Cardiac muscle cell (in vitro differentiated cells and primary cell): ENCODE measurements around the gene ZXDB. TPM values are rescaled to one million over a fixed set of nuclear protein-coding genes. Genes with fewer than 3 reads are reported as not detected.
A peak's percentile ranks its signal among the peaks of the same experiment; 100 is the strongest.
"Not testable (repeated sequence)": the region's sequence is repeated elsewhere in the genome, so short reads cannot be mapped to it uniquely, and the experiment has no call there.

Experiments
- DNase-seq, 2 donors: peaks; one replicate each; pipeline versions ENCODE4 v3.0.0 to v3.0.0-alpha.2; 2010 to 2017; ENCODE audit warnings: low read depth in 1 of 2, low spot score in 1 of 2
- H3K27ac ChIP-seq: fragments of 200-600 bp; sonication (generic); 2 replicates; pipeline ENCODE4 v1.5.1; 2016
- H3K27me3 ChIP-seq: fragments of 200-600 bp; sonication (generic); 2 replicates; pipeline ENCODE4 v1.6.0; 2016; ENCODE audit warnings: control low read depth
- H3K36me3 ChIP-seq: fragments of 200-600 bp; sonication (generic); 2 replicates; pipeline ENCODE4 v1.5.1; 2016; ENCODE audit warnings: control low read depth
- H3K4me1 ChIP-seq: fragments of 200-600 bp; sonication (generic); 2 replicates; pipeline ENCODE4 v1.8.1; 2017; ENCODE audit warnings: low read depth, mild to moderate bottlenecking, mixed run types
- H3K4me3 ChIP-seq: fragments of 200-600 bp; sonication (generic); 2 replicates; pipeline ENCODE4 v1.5.1; 2016; ENCODE audit warnings: mild to moderate bottlenecking
- H3K9me3 ChIP-seq: fragments of 200-600 bp; sonication (generic); 2 replicates; pipeline ENCODE4 v1.5.1; 2017; ENCODE audit warnings: low read depth, mild to moderate bottlenecking, control low read depth
- polyA plus RNA-seq: library from polyadenylated mRNA; unstranded; fragments of >200 nt; fragmentation: Nextera tagmentation; extraction: Ambion mirVana; gene quantifications from 2 replicates; pipeline ENCODE4 v1.2.1, GENCODE V29; 2016
- total RNA-seq: library from RNA; depleted of rRNA; stranded (reverse); fragments of >200 nt; gene quantifications from 2 replicates; pipeline ENCODE4 v1.2.3, GENCODE V29; 2016
- TF ChIP-seq, protein P1 (sequence below): IDR thresholded peaks from 2 replicates; pipeline ENCODE4 v1.5.1; 2012; ENCODE audit warnings: low read depth, mild to moderate bottlenecking, low read length

Gene ZXDB
- total and polyA plus RNA-seq, 2 experiments from 2014 or later = 5.4 to 16.7 TPM

DNA sequence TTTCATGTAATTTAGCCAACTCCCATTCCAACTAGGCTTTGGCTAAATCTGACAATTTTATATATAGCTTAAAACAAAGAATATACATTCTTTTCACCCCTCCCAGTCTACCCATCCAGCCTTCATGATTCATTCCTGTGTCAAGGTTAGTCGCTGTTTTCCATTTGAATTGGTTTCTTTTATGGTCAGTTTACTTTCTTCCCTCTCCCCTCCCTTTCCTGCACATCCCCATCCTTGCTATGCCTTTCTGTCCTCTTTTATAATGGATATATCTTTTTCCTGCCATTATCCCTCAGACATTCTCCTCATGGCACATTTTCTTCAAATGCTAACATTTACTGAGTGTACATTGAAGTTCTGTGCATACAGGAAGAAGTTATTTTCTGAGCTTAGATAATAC is 4.7 kb downstream of the ZXDB start:
- no peaks in the 10 kb centered on the region for H3K27me3 ChIP-seq
- H3K36me3 ChIP-seq = no peaks in the 10 kb centered on the region
- peaks cover 15% of the 10 kb centered on the region for H3K4me1 ChIP-seq
- H3K9me3 ChIP-seq = no peaks in the 10 kb centered on the region
- TF ChIP-seq, protein P1, sequence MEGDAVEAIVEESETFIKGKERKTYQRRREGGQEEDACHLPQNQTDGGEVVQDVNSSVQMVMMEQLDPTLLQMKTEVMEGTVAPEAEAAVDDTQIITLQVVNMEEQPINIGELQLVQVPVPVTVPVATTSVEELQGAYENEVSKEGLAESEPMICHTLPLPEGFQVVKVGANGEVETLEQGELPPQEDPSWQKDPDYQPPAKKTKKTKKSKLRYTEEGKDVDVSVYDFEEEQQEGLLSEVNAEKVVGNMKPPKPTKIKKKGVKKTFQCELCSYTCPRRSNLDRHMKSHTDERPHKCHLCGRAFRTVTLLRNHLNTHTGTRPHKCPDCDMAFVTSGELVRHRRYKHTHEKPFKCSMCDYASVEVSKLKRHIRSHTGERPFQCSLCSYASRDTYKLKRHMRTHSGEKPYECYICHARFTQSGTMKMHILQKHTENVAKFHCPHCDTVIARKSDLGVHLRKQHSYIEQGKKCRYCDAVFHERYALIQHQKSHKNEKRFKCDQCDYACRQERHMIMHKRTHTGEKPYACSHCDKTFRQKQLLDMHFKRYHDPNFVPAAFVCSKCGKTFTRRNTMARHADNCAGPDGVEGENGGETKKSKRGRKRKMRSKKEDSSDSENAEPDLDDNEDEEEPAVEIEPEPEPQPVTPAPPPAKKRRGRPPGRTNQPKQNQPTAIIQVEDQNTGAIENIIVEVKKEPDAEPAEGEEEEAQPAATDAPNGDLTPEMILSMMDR = no peak
- no peak overlapping the region for H3K4me3 ChIP-seq
- no peak overlapping the region for H3K27ac ChIP-seq
- DNase-seq = no peak

DNA sequence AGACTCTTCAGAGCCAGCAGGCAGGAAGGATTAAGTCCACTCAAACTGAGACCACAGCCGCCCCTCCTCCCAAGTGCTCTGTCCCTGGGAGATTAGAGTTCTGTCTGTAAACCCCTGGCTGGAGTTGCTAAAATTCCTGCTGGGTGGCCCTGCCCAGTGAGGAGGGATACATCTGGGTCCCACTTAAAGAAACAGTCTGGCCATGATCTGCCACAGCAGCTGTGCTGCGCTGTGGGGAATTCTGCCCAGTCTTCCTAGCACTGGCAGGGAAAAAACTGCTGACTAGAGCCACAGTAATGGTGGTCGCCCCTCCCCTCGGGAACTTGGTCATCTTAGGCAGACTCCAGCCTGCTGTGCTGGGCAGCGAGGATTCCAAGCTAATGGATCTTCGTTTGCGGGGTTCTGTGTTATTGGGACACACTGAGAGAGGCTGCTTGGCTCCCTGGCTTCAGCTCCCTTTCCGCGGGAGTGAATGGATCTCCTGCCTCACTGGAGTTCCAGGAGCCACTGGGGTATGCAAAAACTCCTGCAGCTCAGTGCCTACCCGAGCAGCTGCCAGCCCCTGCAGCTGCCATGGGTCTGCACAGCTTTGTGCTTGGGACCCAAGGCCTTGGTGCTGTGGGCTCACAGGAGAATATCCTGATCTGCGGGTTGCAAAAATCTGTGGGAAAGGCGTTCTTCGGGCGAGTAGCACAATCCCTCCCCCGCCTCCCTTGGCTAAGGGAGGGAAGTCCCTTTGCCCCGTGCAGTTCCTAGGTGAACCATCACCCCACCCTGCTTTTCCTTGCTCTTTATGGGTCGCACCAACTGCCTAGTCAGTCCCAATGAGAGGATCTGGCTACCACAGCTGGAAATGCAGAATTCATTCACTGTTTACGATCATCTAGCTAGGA is 15.7 kb downstream of the ZXDB start:
- Histone ChIP-seq H3K27me3 (no peaks in the 10 kb centered on the region), H3K36me3 (no peaks in the 10 kb centered on the region), H3K27ac (no peak overlapping the region), H3K9me3 (no peaks in the 10 kb centered on the region), H3K4me3 (no peak overlapping the region), H3K4me1 (no peaks in the 10 kb centered on the region)
- DNase-seq = peak; percentile 4 to 10
- TF ChIP-seq, protein P1 = no peak

DNA sequence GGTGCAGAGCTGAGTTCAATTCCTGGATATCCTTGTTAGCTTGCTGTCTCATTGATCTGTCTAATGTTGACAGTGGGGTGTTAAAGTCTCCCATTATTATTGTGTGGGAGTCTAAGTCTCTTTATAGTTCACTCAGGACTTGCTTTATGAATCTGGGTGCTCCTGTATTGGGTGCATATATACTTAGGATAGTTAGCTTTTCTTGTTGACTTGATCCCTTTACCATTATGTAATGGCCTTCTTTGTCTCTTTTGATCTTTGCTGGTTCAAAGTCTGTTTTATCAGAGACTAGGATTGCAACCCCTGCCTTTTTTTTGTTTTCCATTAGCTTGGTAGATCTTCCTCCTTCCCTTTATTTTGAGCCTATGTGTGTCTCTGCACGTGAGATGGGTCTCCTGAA is 21.5 kb downstream of the ZXDB start:
- not testable (repeated sequence) for H3K27ac ChIP-seq, H3K4me3 ChIP-seq, H3K36me3 ChIP-seq, H3K4me1 ChIP-seq, DNase-seq, H3K27me3 ChIP-seq, H3K9me3 ChIP-seq

DNA sequence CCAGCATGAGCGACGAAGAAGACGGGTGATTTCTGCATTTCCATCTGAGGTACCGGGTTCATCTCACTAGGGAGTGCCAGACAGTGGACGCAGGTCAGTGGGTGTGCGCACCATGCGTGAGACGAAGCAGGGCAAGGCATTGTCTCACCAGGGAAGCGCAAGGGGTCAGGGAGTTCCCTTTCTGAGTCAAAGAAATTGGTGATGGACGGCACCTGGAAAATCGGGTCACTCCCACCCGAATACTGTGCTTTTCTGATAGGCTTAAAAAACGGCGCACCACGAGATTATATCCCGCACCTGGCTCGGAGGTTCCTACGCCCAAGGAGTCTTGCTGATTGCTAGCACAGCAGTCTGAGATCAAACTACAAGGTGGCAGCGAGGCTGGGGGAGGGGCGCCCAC is 37.6 kb downstream of the ZXDB start:
- H3K36me3 ChIP-seq, H3K4me3 ChIP-seq, DNase-seq, H3K4me1 ChIP-seq, H3K9me3 ChIP-seq, H3K27ac ChIP-seq, H3K27me3 ChIP-seq: not testable (repeated sequence)

DNA sequence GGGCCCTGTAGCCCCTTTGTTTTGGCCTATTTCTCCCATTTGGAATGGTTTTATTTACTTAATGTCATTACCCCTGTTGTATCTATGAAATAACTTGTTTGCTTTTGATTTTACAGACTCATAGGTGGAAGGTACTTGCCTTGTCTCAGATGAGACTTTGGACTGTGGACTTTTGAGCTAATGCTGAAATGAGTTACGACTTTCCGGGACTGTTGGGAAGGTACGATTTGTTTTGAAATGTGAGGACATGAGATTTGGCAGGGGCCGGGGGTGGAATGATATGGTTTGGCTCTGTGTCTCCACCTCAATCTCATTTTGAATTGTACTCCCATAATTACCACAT is 48.8 kb downstream of the ZXDB start:
- H3K4me3 ChIP-seq = no peak overlapping the region
- TF ChIP-seq, protein P1 = no peak

DNA sequence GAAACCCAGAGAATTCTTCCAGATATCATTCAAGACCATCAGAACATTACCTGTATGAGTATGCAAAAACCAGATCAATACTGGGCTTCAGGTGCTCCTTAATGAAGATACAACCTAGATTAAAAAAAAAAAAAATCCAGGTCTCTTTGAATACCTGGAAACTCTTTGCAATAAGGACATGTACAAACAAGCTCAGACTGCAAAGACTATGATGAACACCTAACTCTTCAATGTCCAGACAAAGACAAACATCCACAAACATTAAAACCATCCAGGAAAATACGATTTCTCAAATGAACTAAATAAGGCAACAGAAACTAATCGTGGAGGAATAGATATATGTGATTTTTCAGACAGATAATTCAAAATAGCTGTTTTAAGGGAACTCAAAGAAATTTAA is 49.5 kb downstream of the ZXDB start:
- TF ChIP-seq, protein P1 = no peak
- Histone ChIP-seq H3K9me3 (no peaks in the 10 kb centered on the region), H3K4me3 (no peak overlapping the region), H3K27ac (no peak overlapping the region), H3K36me3 (no peaks in the 10 kb centered on the region), H3K27me3 (no peaks in the 10 kb centered on the region), H3K4me1 (no peaks in the 10 kb centered on the region)
- DNase-seq = no peak

More for the DNA sequence above, 48.8 kb downstream of the ZXDB start:
- H3K4me1 ChIP-seq = no peaks in the 10 kb centered on the region
- no peak overlapping the region for H3K27ac ChIP-seq
- no peaks in the 10 kb centered on the region for H3K27me3 ChIP-seq
- H3K36me3 ChIP-seq = no peaks in the 10 kb centered on the region
- no peaks in the 10 kb centered on the region for H3K9me3 ChIP-seq
- DNase-seq = no peak
